ENCODE data around the gene TMEM126B.
"Not testable (repeated sequence)": the region's sequence is repeated elsewhere in the genome, so short reads cannot be mapped to it uniquely, and the experiment has no call there.

Gene TMEM126B

DNA sequence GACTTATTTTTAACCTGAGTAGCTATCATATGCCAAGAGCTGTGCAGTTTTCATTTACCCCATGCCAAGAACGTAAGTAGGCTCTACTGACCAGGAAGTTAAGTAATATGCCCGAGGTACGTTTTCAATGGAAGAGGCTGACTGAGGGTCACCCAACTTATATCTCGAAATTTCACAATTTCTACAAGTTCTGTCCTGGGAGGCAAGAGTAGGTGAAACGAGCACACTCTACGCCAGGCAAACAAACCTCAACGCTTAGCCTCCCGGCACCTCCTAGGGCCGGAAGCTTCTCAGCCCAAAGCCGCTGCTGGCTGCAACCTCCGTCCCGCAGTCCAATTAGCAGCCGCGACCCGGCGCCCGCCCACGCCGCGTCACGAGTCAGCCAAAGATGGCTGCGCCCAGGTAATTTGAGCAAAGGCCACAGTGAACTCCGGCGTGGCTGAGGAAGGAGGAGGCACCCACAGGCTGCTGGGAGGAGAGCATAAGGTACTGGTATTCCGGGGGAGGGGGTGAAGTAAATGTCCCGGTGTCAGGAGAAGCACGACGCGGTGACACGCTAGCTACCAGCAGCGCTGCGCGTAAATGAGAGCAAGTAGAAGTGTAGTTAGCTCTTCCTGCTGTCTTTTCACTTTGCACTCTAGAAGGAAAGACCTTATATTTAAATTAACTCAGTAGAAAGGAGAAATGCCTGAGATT, 19.4 kb downstream of the TMEM126B start, which contains the start of gene TMEM126A:
TSS of gene TMEM126A (plus strand) at position 364 of the 696 bp plus-strand sequence. CDS start 2,289 bp downstream, outside the sequence.
- DNase-seq (ENCODE audit: extremely low read depth in 1 of 2, low read depth in 1 of 2): peak; percentile 74 to 88

DNA sequence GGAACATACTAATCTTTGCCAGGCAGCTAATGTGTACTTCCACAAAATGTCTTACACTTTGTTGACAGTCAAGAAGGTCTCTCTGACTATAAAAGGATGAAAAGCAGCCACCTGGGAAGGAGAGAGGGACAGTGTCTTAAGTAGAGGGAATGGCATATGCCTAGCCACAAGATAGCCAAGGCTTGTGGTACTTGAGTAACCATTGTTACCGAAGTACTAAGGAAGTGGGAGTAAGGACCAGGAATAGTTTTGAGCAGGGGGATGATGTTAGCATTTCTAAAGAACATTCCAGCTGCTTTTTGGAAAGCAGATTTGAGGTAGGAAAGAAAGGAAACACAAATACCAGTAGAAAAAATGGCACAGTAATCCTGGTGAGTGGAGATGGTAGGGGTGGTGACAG, 22.7 kb downstream of the TMEM126B start:
- no peak for DNase-seq (ENCODE audit: extremely low read depth in 1 of 2, low read depth in 1 of 2)

DNA sequence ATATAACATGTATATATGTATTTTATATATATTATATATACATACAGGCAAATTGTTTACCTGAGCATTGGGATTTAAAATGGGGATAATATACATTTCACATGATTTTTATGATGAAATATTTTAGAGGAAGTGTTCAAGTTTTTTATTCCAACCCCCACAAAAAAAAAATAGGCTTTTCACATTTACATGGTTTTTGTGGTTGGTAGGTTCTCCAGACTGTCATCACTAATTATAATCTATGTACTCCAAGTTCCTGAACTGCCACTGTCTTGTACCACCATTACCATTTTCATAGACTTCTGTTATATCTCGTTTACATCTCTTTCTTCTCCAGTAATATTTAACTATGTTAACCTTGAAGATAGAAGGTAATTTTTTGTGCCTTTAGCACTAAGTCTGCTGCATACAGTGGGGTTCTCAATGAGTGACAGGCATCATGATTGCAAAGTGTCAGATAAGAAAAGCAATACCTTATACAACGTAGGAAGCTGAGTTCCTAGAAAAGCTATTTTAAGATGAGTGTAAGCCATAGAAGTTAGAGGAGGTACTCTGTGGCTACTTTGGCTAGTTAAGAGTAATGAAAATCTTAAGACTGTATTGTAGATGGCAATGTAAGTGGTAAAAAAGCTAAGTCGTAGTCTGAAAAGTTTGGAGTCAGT, 24.5 kb downstream of the TMEM126B start:
- DNase-seq (ENCODE audit: extremely low read depth in 1 of 2, low read depth in 1 of 2): no peak

DNA sequence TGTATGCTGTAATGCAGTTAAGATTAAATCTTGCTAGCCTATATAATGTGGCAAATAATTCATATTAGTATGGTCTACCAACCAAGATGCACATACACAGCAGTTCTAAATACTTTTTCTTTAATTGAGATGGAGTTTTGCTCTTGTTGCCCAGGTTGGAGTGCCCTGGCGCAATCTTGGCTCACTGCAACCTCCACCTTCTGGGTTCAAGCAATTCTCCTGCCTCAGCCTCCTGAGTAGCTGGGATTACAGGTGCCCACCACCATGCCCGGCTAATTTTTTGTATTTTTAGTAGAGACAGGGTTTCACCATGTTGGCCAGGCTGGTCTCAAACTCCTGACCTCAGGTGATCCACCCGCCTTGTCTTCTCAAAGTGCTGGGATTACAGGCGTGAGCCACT, 25.9 kb downstream of the TMEM126B start:
- not testable (repeated sequence) for DNase-seq (ENCODE audit: extremely low read depth in 1 of 2, low read depth in 1 of 2)

DNA sequence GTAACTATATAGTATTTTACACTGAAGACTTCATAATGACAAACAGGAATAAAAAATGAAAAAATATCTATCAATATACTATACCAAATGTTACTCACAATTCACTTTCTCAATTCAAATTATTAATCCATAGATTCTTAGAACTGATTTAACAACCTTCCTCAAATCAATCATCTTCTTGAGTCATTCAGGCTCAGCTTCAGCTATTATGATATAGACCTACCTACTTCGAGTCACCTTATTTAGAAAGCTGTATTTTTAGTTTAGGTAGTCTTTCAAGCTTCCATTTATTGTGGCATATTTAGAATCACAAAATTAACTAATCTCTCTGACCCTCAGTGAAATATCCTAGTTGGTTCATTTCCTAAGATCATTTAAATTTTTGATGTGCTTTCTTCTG, 28.4 kb downstream of the TMEM126B start:
- no peak for DNase-seq (ENCODE audit: extremely low read depth in 1 of 2, low read depth in 1 of 2)

DNA sequence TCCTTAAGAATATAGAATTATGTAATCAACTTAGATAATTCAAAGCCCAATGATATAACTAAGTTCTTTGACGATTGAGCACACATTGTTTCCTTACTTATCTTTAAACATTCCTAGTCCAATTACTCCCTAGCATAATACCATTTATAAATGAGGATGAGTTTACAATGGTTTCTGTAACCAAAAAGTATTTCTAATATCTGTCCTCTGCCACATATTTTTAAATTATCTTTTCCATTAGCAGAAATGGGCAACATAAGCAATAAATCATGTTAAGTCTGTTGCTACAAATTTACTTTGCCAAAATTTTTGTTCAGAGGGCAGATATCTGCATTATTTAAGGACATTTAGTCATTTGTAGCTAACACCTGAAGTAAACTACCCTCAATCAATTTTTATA, 29.8 kb downstream of the TMEM126B start:
- no peak for DNase-seq (ENCODE audit: extremely low read depth in 1 of 2, low read depth in 1 of 2)

DNA sequence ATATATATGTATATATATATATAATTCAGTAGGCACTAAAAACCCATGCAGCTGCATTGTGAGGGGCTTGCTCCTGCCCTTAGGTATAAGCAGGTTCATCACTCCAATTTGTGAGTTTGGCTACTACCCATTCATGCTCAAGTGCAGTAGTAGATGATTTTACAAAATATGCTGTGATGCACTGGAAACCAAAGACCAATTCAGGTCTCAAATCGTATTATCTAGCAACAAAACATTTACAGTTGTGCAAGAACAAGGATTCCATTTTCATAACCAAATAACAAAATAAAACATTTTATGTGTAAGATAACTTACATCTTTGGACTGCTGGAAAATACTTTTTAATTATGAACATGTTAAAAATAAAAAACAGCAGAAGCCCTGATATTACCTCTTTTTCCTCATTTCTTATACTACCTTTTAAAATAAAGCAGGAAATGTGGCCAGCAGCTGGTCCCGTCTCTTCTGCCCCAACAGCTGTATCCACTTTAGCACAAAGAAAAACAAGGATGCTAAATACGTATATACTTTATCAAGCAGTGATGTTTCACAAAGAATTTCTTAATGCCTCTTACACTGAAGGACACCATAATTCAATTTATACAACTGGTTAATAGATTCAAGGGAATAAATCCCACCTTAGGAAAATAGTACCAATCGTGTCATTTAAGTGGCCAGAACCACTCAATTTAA, 33.7 kb downstream of the TMEM126B start:
- DNase-seq (ENCODE audit: extremely low read depth in 1 of 2, low read depth in 1 of 2): no peak

DNA sequence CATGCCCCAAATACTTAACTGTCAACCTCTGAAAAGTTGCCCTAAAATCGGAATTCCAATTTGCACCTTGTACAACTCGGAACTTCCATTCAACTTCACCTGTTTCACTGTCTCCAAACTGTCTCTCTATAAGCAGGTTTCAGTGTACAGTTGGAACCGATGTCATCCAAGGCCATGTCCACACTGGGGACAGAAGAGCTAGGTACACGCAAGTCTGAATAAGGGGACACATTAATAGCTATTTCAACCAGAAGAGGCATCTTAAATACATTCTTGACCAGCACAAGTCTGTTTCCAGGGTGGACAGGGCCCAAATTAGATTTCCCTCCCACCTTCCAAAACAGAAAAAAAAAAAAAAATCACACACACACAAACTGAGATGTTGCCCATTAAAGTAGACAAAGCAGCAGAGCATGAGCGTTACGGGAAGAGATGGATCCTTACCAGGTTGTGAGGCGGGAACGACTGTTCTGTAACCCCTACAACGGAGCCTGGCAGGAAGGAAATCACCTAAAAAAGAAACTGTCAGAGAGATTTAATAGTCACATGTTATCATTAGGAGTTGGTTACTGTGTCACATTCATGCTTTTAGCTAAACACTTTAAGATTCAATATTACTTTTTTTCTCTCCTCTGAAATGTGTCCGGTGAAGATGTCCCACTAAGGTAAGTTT, 34.8 kb downstream of the TMEM126B start:
- no peak for DNase-seq (ENCODE audit: extremely low read depth in 1 of 2, low read depth in 1 of 2)

DNA sequence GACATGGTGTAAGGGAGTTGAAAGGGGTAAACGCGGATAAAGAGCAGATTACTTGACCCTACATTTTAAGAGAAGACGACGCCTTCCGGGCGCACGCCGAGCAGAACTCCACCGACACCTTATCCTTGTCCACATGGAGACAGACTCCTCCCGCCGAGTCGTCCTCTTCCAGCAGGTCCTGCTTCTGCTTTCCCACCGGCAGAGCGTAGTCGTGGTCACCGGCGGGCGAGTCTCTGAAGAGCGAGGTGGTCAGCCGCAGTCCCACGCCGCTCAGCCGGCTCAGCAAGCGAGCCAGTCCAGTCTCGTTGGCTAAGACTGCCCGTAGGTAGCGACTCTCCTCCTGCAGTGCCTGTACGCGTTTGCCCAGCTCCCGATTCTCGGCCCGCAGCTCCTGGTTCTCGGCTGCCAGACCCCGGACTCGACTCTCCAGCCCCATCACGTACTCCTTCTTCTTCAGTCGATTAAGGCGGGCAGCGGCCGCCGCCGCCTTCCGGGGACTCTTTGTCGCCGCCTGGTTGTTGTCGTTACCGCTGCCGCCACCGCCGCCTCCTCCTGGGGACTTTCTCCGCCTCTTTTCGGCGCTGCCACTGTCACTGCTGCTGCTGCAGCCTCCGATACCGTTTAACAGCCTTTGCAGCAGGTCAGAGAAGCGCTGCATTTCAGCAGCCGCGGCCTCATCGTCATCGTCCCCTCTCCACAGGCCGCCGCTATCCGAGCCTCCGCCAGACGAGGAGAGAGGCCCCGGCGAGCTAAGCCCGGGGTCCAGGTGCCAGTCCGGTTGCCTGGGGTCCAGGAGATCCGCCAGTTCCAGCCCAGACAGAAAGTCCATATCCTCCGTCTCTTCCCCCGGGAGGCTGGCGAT, 35.6 kb downstream of the TMEM126B start:
- DNase-seq (ENCODE audit: extremely low read depth in 1 of 2, low read depth in 1 of 2): peak; percentile 73 to 76

DNA sequence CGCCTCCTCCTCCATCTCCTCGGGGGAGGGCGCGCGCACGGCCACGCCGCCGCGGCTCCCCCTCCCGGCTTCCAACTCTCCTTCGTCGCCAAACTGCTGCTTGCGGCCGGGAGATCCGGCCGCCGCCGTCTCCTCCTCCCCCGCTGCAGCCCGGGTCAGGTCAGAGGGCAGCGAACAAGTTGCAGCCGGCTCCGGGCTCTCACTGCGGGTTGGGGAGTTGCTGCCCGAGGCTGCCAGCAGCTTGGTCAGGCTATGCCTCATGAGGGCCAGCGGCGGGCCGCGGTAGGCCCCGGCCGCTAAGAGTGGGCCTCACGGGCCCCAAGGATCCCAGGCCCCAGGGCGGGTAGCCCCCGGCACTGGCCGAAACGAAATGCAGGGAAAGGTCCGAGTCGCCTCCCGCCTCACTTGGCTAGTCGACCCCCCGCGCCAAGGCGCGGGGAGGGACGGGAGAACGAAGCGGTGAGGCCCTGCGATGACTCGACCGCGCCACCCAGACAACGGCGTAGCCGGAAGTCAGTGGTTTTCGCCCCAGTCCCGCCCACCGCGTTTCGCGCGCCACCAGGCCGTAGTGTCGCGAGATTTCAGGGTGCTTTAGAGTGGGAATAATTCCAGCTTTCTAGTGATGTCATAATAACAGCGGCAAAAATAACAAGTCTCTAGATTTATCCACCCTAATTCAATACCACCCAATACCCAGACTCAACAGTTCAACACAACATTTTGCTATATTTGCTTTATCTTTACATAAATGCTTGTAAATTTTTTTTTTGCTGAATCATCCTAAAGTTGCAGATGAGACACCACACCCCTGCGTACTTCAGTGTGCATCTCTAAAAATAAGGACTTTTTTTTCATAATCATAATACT, 36.5 kb downstream of the TMEM126B start, which contains the start of gene CREBZF:
TSS of gene CREBZF (minus strand) at position 515 of the 867 bp plus-strand sequence. CDS start at position 261, 254 bp downstream.
- DNase-seq (ENCODE audit: extremely low read depth in 1 of 2, low read depth in 1 of 2): peak; percentile 90 to 91

DNA sequence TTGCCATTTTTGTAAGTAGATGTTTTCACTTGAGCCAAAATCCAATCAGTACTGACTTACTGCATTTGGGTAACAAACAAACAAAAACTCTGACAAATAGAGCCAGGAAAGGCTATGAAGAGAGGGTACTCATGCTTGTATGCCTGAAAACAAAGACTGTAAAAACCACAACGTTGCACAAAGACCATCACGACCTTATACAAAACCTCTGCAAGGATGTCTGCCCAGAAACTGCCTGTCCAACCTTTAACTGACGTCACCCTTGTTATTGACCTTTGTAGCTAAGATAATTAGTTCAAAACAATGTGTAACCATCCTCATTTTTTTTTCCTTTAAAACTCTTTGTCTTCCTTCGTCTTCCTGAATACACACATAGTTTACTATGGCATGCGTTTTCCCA, 37.3 kb downstream of the TMEM126B start:
- DNase-seq (ENCODE audit: extremely low read depth in 1 of 2, low read depth in 1 of 2): no peak

DNA sequence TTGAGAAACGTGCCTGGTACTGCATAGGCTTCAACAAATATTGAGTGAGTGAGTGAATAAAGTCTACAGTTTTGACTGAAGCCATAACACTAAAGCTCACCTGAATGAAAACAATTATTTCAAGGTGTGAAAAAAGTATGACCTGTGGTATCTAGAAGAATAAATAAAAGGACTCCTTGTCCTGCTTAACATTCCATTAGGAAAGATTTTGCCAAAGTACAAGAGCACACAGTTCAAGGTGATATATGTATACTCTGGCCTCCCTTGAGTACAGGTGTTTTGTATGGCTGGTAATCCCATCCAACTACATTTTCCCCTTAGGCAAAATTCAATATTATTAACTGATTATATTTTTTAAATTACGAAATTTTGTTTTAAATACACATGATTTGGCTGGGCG, 38.3 kb downstream of the TMEM126B start:
- DNase-seq (ENCODE audit: extremely low read depth in 1 of 2, low read depth in 1 of 2): no peak

DNA sequence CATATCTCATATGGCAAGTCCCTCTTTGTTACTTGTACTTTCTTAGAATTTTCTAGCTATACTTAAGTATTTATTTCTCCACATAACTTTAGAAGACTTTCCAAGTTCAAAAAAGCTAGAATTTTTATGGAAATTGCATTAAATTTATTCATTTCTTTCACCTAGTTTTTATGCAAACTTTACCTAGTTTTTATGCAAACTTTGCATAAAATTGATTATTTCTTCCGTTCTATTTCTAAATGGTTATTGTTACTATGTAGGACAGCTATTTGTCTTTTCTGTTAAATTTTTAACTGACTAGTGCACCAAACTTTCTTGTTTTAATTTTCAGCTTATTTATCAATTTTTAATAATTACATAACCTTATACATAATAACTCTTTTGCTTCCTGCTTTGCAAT, 39.8 kb downstream of the TMEM126B start:
- no peak for DNase-seq (ENCODE audit: extremely low read depth in 1 of 2, low read depth in 1 of 2)

DNA sequence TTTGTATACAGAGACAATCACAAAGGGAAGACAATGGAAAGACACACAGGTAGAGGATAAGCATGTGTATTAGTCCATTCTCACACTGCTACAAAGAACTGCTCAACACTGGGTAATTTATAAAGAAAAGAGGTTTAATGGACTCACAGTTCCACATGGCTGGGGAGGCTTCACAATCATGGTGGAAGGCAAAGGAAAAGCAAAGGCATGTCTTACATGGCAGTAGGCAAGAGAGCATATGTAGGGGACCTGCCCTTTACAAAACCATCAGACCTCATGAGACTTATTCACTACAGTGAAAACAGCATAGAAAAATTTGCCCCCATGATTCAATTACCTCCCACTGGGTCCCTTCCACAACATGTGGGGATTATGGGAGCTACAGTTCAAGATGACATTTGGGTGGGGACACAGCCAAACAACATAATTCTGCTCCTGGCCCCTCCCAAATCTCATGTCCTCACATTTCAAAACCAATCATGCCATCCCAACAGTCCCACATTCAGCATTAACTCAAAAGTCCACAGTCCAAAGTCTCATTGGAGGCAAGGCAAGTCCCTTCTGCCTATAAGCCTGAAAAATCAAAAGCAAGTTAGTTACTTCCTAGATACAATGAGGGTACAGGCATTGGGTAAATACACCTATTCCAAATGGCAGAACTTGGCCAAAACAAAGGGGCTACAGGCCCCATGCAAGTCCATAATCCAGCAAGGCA, 42.7 kb downstream of the TMEM126B start:
- not testable (repeated sequence) for DNase-seq (ENCODE audit: extremely low read depth in 1 of 2, low read depth in 1 of 2)

DNA sequence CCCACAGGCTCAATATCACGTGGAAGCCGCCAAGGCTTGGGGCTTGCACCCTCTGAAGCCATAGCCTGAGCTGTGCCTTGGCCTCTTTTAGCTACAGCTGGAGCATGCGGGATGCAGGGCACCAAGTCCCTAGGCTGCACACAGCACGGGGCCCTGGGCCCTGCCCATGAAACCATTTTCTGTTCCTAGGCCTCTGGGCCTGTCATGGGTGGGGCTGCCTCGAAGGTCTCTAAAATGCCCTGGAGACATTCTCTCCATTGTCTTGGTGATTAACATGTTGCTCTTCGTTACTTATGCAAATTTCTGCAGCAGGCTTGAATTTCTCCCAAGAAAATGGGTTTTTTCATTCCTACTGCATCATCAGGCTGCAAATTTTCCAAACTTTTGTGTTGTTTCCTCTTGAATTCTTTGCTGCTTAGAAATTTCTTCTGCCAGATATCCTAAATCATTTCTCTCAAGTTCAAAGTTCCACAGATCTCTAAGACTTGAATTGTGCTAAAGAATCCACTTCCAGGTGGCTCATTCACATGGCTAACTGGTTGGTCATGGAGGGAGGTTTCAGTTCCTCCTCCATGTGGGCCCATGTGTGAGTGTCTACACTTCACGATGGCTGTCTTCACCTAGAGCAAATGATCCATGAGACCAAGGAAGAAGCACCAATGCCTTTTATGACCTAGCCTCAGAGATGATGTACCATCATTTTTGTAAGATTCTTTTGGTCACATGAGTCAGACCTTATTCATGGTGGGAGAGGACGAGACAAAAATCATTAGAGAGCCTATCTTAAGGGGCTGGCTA, 43.9 kb downstream of the TMEM126B start:
- no peak for DNase-seq (ENCODE audit: extremely low read depth in 1 of 2, low read depth in 1 of 2)

DNA sequence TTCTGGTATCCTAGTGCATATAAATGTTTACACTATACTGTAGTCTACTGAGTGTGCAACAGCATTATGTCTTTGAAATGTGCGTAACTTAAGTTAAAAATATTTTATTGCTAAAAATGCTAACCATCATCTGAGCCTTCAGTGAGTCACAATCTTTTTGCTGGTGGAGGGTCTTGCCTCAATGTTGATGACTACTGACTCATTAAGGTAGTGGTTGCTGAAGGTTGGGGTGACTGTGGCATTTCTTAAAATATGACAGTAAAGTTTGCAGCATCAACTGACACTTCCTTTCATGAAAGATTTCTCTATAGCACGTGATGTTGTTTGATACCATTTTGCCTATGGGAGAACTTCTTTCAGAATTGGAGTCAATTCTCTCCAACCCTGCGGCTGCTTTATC, 45.0 kb downstream of the TMEM126B start:
- DNase-seq (ENCODE audit: extremely low read depth in 1 of 2, low read depth in 1 of 2): no peak

DNA sequence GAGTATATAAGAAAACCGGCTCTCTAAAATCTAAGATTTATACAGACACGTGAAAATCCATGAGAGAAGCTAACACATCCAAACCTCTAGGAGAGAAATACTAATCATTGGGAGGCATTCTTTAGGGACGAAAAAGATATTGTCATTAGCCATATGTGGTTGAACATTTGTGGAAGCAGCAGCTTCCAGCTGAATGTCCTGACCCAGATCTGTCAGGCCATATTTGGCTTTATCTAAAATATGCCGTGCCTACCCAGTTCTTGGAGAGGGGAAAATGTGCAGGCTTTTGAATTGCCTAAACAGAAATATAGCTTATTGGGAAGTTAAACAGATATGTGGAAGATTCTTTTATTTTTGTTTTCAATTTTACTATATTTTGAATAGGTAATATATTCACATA, 51.2 kb downstream of the TMEM126B start:
- DNase-seq (ENCODE audit: extremely low read depth in 1 of 2, low read depth in 1 of 2): no peak

DNA sequence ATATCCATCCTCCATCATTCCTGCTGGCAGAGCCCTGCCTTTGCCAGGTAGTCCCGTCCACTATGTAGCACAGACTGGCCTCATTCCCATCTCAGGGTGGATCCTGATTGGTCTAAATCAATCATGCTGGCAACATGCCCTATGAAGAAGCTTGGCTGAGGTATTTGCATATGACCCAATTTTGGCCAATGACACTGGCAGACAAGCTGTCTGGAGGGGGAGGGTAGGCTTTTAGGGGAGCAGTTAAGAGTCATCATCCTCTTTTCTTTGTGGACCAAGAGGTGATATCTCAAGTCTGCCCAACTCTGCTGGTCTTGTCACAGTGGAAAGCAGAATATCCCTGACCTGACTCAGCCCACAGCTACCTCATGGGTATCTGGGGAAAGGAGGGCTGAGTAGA, 52.5 kb downstream of the TMEM126B start:
- DNase-seq (ENCODE audit: extremely low read depth in 1 of 2, low read depth in 1 of 2): no peak

All from stimulated activated CD8-positive, alpha-beta memory T cell treated with anti-CD3 and anti-CD28 coated beads, Interleukin-7, amount 100 ng/mL, for 48 hours (primary cell).